HG03280 (cell line): ENCODE measurements around the gene CLEC2A.

ENCODE experiments used
- ATAC-seq: cut with Tn5 transposase; IDR thresholded peaks from one replicate; pipeline ENCODE4 v1.9.1; 2021; ENCODE audit warnings: mild to moderate bottlenecking, moderate library complexity; ENCODE audit not compliant: unreplicated experiment

The CLEC2A gene

DNA sequence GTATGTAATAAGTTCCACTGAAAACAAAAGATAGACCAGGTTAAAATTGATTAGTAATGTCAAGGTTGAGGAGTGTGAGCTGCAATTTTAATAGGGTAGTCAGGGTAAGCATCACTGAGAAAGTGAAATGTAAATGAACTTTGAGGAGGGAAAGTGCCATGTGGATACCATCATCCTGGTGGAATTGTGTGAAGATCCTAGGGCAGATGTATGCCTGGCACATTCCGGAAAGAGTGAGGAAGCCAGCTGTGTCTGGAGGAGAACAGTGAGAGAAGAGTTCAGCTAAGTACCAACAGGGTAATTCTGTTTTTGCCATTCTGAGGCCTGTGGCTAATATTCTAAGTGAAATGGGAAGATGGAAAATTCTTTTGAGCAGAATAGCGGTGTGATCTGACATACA, 2.9 kb upstream of the CLEC2A start:
- no peak for ATAC-seq

DNA sequence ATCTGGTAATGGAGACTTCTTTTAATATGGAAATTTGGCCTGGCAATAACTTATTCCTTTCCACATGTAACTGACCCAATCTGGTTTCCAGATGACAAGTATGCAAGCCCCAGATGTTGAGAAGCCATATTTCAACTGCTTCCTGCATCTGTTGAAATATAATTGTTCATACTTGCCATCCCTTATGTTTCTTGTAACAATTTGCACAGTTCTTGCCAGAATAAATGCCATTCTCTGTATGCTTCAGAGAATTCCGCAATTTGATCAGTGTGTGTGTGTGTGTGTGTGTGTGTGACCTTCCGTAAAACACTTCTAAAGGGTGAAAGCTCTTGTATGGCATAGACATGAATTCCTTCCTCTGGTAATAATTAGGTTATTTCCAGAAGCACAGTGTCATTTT, 1.8 kb upstream of the CLEC2A start:
- no peak for ATAC-seq

DNA sequence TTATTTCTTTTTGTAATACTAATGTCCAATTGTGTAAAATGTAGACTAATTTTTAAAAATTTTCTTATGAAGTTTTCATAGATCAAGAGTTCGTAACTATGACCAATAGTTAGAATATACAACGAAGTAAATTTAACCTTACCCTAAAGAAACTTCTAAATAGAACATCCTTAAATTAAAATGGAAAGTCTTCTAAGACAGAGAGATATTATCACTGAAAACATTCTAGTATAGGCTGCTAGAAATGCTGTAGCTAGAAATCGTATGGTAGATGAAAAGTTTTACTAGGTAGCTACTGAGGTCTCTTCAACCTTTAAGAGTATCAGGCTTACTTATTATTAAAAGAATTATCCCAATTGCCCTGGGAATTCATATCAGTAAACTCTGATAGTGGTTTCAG, 925 bp downstream of the CLEC2A start:
- ATAC-seq, result no peak

DNA sequence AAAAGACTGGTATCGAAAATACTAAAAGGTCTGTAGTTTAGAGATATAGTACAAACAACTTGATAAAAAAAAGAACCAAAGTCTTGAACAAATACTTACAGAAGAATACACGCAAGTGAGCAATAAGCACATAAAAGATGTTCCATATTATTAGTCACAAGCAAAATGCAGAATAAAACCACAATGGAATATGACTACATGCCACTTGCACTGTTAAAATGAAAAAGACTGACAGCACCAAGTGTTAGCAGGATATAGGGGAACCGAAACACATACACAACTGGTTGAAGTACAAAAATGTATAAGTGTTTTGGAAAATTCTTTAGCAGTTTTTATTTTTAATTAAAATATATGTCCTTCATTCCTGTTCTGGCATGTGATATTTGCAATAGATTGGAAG, 3.6 kb downstream of the CLEC2A start:
- no peak for ATAC-seq

DNA sequence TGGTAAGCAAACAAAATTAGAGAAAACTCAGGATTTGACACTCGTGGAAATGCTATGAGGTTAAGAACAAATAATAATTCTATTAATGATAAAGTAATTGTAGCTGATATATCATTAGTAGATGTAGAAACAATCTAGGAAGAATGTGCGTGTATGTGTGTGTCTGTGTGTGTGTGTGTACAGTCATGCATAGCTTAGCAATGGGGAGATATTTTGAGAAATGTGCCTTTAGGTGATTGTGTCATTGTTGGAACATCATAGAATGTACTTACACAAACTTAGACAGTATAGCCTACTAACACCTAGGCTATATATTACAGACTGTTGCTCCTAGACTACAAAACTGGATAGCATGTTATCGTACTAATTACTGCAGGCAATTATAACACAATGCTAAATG, 5.3 kb downstream of the CLEC2A start:
- ATAC-seq, result no peak

DNA sequence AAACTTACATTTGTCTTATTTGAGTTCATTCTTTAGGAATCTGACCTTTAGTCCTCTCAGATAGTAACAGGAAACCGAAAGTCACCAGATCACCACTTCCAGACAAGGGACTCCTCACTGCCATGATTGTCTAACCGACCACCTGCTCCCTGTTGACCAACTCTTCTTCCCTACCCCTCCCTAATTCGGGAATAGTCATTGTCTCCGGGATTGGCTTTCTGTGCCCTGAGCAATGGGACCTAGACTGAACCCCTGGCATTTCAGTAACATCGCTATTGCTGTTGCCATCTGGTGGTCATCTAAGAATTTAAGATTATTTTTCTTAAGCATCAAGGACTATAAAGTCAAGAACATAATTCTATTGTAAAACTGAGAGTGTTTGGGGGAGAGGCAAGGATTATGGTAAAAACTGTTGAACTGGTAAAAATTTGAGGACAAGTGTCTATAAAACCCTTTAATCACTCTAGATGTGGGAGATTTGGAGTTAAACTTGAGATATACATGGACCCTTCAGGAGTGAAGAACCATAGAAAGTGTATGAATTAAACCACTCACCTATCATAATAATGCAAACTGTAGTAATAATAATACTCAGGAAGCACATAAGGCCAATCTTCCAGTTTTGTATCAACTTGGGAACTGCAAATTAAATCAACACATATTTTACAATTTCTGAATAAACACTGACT, 6.3 kb downstream of the CLEC2A start:
- ATAC-seq, result no peak

DNA sequence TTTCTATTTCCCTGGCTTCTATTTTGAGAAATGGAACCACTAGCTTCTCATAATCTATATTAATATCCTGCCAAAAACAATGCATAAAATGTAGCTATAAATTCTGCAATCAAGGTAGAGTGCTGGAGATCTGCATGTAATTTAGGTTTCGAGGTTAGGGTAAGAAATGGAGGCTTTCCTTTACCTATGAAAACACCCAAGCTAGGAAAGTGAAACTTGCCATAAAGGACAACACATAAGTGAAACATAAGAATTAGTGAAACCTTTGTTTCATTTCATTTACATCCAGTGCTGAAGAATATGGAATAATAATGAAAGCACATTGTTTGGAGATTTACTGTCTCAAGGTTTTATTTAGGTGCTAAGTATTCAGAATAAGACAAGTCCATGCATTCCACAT, 9.7 kb downstream of the CLEC2A start:
- ATAC-seq, result no peak

DNA sequence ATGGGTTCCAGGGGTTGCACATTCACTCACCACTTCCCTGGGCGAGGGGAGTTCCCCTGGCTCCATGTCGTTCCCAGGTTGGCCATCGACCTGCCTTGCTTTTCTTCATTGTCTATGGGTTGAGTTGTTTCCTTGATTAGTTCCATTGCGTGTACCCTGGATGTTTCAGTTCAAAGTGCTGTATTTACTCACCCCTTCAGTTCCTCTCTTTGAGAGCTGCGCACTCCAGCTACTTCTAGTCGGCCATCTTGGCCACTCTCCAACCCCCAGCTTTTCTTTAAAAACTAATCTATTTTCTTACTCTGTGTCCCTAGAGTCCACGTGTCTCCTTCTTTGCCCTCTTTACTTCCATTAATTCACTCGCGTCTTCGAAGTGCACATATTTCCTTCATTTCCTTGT, 11.7 kb downstream of the CLEC2A start:
- ATAC-seq, result no peak

DNA sequence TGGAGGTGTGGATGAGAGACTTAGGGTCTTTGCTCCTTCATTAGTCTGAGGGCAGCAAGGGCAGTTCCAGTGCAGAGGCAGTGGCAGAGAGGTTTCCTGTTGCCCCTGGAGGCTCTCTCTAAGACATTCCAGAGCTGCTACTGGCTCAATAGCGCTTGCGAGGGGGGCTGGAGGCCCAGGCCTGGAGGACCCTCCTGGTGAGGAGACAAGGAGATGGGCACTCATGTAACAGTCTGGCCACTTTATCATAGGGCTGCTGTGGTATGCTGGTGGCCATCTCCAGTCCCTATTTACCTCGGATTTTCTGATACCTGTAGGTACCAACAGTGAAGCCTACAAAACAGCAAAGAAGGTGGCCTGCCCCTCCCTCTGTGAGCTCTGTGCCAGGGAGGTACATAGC, 12.7 kb downstream of the CLEC2A start:
- no peak for ATAC-seq

DNA sequence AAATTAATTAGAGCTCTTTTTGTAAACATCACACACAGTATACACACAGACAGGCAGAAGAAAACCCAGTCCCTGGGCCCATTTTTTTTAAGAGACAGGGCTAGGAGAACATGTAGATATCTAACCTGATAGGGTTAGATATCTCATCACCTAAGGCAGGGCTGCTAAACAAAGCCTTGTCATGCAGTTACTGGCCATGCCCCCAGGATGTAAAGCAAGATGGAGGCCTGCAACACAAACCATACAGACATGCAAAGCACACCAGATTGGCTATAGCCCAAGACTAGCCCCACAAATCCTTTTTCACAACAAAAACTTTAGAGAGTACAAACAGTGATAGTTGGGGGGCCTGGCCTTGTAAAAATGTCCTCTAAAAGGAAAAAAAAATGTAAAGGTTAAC, 20.5 kb downstream of the CLEC2A start:
- ATAC-seq, result no peak

DNA sequence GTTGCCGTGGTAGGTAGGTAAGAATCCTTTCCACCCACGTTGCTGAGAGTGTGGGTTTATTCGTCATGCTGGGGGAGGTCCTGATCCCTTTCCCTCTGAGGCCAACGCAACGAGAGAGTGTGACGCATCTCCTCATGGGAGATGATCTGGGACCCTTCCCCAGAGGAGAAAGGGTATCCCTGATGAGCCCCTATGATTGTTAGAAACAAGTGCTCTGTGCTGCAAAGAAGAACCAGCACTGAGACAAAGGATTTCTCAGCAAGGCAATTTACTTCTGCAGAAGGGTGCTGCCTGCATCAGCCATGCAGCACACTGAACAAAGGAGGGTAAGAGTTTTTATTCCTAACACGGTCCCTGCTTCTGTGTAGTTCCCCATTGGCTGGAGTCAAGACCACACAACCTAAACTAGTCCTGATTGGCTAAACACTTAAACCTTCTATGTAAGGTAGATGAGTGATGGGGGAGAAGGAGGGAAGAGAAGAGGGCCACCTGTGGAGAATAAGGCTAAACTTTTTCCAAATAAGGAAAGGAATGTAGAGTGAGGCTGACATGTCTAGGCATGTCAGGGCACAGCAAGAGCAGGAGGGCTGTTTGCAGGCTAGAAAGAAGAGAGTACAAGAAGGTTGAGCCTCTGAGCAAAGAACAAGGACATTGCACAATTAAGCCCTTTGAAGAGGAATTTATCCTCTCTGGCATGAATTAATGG, 21.3 kb downstream of the CLEC2A start:
- no peak for ATAC-seq

DNA sequence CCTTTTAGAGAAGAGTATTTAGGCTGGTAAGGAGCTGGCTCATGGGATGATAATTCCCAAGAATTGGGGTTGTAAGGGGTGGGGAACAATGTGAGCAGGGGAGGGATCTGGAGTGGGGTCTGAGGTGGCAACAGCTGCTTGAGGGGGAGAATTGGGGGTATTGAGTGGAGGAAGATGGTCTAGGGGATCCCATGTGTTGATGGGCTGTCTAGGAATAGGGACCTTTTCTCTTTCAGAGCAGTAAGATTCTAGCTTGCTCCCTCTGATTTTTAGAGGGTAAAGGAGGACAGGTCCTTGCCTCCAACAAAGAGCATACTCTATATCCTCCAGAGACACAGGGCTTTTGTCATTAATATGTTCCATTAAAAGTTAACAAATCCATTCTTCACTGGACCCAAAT, 22.4 kb downstream of the CLEC2A start:
- ATAC-seq, result no peak

DNA sequence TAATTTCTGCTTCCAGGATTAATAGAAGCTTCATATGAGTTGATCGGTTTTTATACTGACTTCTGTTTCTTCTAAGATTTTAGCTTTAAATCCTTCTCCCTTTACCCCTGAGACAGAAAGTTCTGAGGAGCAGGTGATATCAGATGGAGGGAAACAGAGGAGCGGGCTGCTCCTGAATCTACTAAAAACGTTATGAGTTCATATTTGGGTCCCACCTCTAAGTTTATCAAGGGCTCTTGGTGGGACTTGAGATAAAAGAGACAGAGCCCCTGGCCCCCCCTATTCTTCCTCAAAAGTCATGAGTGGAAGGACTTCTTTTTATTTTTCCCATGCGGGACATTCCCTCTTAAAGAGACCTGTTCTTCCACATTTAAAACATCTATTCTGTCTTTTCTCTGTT, 23.8 kb downstream of the CLEC2A start:
- ATAC-seq, result no peak

DNA sequence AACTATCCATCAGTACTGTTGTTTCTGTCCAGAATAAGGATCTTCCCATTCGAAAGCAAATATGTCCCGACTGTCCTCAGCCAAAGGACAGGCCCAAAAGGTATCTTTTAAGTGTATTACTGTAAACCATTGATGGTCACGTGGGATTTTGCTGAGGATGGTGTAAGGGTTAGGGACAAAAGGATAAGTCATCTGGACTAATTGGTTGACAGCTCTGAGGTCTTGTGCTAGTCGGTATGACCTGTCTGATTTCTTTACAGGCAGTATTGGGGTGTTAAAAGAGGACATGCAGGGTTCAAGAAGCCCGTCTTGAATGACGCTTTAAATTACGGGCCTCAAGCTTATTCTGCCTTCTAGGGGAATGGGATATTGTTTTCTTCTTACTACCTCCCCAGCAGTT, 24.4 kb downstream of the CLEC2A start:
- no peak for ATAC-seq

DNA sequence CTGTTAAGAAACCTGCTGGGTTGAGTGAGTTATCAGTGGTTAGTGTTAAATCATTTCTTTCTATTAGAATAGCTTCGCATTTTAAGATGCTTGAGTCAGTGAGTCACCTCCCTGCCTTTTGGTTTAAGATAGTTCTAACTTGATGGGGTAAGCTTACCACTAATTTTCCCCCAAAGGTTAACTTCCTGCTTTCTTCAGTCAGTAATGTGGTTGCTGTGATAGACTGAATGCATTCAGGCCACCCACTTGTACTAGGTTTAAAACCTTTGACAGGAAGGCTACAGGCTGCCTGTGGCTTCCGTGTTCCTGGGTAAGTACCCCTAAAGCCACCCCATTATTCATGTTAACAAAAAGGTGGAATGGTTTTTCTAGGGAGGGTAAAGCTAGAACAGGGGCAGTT, 25.3 kb downstream of the CLEC2A start:
- ATAC-seq, result no peak

DNA sequence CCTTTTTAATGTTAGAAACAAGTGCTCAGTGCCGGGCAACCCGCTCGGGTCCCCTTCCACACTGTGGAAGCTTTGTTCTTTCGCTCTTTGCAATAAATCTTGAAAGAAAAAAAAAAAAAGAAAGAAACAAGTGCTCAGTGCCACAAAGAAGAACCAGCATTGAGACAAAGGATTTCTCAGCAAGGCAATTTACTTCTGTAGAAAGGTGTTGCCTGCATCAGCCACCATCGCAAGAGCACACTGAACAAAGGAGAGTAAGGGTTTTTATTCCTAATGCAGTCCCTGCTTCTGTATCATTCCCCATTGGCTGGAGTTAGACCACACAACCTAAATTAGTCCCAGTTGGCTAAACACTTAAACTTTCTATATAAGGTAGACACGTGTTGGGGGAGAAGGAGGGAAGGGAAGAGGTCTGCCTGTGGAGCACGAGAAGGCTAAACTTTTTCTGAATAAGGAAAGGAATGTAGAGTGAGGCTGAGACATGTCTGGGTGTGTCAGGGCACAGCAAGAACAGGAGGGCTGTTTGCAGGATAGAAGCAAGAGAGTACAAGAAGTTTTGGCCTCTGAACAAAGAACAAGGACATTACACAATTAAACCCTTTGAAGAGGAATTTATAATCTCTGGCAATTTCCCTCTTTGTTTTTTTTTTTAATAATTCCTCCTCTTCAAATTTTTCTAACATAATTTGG, 29.5 kb downstream of the CLEC2A start:
- ATAC-seq, result no peak

DNA sequence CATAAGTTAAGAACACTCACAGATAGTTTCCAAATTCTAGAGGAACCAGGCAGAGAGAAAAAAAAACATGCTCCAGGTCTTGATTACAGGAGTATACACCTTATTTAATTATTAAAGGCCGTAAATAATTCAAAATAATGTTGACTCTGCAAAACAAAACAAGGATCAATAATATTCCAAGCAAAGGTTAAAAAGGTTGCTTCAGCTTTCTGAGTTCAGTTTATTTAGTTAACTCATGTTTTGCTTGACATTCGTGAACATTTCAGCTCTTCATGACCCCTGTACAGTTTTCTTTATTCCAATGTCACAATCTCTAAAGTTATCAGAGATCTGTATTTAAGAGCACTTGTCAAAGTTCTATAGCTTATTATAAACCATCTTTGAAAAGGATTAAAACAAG, 31.2 kb downstream of the CLEC2A start:
- ATAC-seq, result no peak

DNA sequence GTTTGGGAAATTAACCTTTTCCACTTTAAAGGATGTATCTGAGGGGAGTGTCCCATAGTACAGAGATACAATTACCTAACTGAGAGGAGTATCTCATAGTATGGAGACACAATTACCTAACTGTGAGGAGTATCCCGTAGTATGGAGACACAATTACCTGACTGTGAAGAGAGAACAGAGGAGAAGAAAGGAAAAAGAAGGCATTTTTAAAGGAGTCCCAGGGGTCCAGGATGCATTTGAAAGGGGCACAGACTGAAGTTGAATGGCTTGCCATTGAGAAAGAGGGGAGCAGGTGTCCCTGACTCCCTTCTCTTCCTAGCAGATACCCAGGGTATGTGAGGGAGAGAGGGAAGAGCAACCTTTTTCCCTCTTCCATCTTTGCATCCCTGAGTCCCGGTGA, 33.0 kb downstream of the CLEC2A start:
- no peak for ATAC-seq

DNA sequence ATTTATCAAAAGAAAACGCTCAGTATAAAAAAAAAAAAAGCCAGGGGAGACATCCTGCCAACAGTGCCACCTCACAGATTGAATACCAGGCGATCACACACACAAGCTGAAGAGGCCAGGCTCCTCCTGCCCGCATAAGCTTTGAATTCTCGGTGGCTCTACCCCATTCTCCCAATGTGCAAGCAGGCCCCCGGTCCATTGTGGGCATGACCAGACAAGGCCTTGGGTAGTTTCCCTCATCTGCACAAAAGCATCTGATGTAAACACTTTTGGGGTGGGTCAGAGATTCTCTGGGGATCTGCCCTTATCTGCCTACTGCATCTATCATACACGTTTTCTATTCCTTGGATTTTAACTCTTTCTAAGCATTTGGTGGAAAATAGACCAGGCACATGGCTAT, 34.6 kb downstream of the CLEC2A start:
- no peak for ATAC-seq

DNA sequence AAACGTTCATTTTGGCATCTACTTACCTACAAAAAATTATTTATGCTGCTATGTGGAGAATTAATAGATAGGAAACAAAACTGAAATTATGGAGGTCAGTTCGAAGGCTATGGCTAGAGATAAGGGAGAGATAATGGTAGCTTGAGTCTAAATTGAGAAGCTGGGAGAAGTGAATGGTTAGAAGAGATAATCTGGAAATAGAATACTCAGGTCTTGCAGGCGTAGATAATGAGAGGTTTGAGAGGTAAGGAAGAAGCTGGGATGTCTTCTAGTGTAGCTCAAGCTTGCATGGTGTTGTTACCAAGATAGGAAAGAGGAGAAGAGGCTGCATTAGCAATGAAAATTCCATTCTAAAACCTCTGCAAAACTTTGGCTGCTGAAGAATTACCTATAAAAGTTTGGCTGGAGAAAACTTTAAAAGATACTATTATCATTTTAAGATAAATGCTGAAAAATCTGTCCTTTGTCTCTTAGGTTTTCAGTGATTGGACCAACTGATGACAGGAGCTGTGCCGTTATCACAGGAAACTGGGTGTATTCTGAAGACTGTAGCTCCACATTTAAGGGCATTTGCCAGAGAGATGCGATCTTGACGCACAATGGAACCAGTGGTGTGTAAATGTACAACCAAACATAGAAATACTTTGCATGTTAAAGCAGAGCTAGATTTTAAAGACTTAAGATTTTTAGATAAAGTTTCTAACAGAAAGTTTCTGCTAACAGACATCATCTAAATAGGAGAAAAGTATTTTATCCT, 36.8 kb downstream of the CLEC2A start:
- no peak for ATAC-seq

DNA sequence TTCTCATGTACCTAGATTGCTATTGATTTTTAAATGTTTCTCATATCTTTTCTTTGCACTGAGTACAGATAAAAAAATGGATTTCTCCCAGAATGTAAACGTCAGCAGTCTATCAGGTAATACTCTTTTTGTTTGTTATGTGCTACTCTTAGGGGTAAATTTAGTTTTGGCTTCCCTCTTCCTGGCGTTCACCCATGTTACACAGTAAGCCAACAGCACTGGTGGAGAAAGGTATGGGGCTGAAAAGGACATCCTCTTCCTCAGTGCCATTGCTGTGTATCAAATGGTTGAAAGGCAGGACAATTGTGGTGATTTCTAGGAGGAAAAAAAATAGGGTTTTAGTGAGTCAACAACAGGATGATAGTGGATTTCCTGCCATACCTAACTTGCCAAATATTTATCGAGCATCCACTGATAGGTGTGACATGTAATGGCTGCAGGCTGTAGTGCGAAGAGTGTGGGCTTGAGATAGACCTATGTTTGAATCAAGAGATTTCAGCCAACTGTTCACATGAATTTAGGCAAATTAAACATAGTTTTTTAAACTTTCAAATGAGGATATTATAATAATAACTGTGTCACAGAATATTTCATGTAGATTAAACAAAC, 43.4 kb downstream of the CLEC2A start:
- ATAC-seq, result no peak
